Measurements from ENCODE around the gene SPAG6. TPM values are rescaled to one million over a fixed set of nuclear protein-coding genes. Genes with fewer than 3 reads are reported as not detected.

SPAG6 gene
- total and polyA plus RNA-seq, 2 of the 4 experiments (the other 2 are of a cell fraction), result not detected

DNA sequence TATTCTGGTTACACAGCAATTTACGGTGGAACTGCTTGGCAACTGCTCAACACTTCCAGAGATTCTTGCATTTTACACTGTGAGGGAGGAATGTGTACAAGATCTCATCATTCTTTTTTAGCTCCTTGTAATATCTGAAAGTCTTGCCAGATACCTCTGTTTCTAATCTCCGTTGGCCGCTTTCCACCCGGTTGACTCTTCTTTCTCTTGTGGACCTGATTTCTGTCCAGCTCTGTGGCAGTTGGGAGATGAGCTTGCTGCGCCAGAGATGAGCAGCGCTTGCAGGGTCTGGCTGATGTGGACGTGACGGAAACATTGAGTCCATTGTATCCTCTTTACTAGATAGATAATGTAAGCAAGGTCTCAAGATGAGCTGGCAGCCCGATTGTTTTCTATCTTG, 27.6 kb downstream of the SPAG6 start:
- no peaks in the 10 kb centered on the region for H3K4me1 ChIP-seq (ENCODE audit: control insufficient read depth, insufficient read depth, low read length)
- no peak overlapping the region for H2BK15ac ChIP-seq (ENCODE audit: low read depth, low read length)
- H3K9me1 ChIP-seq (ENCODE audit: insufficient read depth, low read length), result no peaks in the 10 kb centered on the region
- H3K56ac ChIP-seq (ENCODE audit: extremely low read depth, insufficient read depth, low read length), result no peak overlapping the region
- no peak overlapping the region for H2AK5ac ChIP-seq (ENCODE audit: low read depth, low read length)
- no peaks in the 10 kb centered on the region for H4K20me1 ChIP-seq (ENCODE audit: insufficient read depth, low read length)
- no peak for DNase-seq
- no peak overlapping the region for H2BK20ac ChIP-seq (ENCODE audit: low read depth, low read length)
- no peak overlapping the region for H3K4me3 ChIP-seq (ENCODE audit: insufficient read depth, low read depth, low read length)
- H2BK5ac ChIP-seq (ENCODE audit: low read depth, low read length, poor library complexity, severe bottlenecking), result no peak overlapping the region
- TF ChIP-seq CEBPB (IDR thresholded peaks at IDR 0.05; ENCODE audit: low read depth, low read length), result no peak
- no peak for TF ChIP-seq BHLHE40 (IDR thresholded peaks at IDR 0.05; ENCODE audit: low read depth, low read length)
- TF ChIP-seq RCOR1 (IDR thresholded peaks at IDR 0.05; ENCODE audit: insufficient replicate concordance, low read length), result no peak
- TF ChIP-seq SMC3 (IDR thresholded peaks at IDR 0.05; ENCODE audit: low read depth, low read length), result no peak
- no peak for TF ChIP-seq RFX5 (IDR thresholded peaks at IDR 0.05; ENCODE audit: low read depth, low read length)
- TF ChIP-seq RAD21 (IDR thresholded peaks at IDR 0.05; ENCODE audit: low read length), result no peak
- TF ChIP-seq MAZ (IDR thresholded peaks at IDR 0.05; ENCODE audit: borderline replicate concordance, low read depth, low read length), result no peak
- TF ChIP-seq CHD1 (IDR thresholded peaks at IDR 0.05; ENCODE audit: low read depth, low read length), result no peak
- TF ChIP-seq, protein P1, sequence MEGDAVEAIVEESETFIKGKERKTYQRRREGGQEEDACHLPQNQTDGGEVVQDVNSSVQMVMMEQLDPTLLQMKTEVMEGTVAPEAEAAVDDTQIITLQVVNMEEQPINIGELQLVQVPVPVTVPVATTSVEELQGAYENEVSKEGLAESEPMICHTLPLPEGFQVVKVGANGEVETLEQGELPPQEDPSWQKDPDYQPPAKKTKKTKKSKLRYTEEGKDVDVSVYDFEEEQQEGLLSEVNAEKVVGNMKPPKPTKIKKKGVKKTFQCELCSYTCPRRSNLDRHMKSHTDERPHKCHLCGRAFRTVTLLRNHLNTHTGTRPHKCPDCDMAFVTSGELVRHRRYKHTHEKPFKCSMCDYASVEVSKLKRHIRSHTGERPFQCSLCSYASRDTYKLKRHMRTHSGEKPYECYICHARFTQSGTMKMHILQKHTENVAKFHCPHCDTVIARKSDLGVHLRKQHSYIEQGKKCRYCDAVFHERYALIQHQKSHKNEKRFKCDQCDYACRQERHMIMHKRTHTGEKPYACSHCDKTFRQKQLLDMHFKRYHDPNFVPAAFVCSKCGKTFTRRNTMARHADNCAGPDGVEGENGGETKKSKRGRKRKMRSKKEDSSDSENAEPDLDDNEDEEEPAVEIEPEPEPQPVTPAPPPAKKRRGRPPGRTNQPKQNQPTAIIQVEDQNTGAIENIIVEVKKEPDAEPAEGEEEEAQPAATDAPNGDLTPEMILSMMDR (conservative IDR thresholded peaks at IDR 0.05; ENCODE audit: low read depth, low read length), result no peak
- TF ChIP-seq MXI1 (IDR thresholded peaks at IDR 0.05; ENCODE audit: borderline replicate concordance, low read depth, low read length), result no peak
- no peak for TF ChIP-seq MAFK (IDR thresholded peaks at IDR 0.05; ENCODE audit: low read depth, low read length)
- TF ChIP-seq, protein P2, sequence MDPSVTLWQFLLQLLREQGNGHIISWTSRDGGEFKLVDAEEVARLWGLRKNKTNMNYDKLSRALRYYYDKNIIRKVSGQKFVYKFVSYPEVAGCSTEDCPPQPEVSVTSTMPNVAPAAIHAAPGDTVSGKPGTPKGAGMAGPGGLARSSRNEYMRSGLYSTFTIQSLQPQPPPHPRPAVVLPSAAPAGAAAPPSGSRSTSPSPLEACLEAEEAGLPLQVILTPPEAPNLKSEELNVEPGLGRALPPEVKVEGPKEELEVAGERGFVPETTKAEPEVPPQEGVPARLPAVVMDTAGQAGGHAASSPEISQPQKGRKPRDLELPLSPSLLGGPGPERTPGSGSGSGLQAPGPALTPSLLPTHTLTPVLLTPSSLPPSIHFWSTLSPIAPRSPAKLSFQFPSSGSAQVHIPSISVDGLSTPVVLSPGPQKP (IDR thresholded peaks at IDR 0.05; ENCODE audit: borderline replicate concordance, low read depth, low read length), result no peak
- TF ChIP-seq NFE2L2 (IDR thresholded peaks at IDR 0.05; ENCODE audit: low read depth, low read length), result no peak
- TF ChIP-seq USF2 (IDR thresholded peaks at IDR 0.05; ENCODE audit: low read depth, low read length), result no peak
- no peak for TF ChIP-seq FOS (IDR thresholded peaks at IDR 0.05; ENCODE audit: low read depth, low read length)
- ATAC-seq (ENCODE audit: low read depth), result no peak
- H2BK120ac ChIP-seq (ENCODE audit: low read depth, low read length), result no peak overlapping the region
- H3K4ac ChIP-seq (ENCODE audit: low read depth, low read length), result no peak overlapping the region
- intact Hi-C loops (cut with micrococcal nuclease), result no loop called here
- H3K14ac ChIP-seq (replicated peaks; ENCODE audit: low read depth, low read length), result no peak overlapping the region
- no peak overlapping the region for H3K27ac ChIP-seq (ENCODE audit: insufficient read depth, low read length)
- H4K8ac ChIP-seq (ENCODE audit: low read depth in 2 of 2, low read length in 2 of 2), result no peak overlapping the region
- ChIA-PET CTCF (interaction anchor here (0.6 to 0.8 kb wide), 2 partner anchors 12 to 87 kb away, joined by 4 read pairs; no protein-coding TSS in a partner anchor), POLR2A (ENCODE audit: unreplicated experiment) (no interaction called here)
- no peaks in the 10 kb centered on the region for H3K9me3 ChIP-seq (ENCODE audit: control insufficient read depth, insufficient read depth, low read length)
- no TSS peak for BruUV-seq (replicated peaks)
- no peaks in the 10 kb centered on the region for H3K36me3 ChIP-seq (ENCODE audit: control insufficient read depth, insufficient read depth, low read length)
- H4K91ac ChIP-seq (ENCODE audit: insufficient read depth, low read depth, low read length), result no peak overlapping the region
- no peak overlapping the region for H3K9ac ChIP-seq (ENCODE audit: low read depth, low read length)
- in situ Hi-C loops (cut with MboI; ENCODE audit: low sequenced_read_pairs), result no loop called here
- no peak overlapping the region for H3K18ac ChIP-seq (ENCODE audit: low read depth, low read length)
- dilution Hi-C loops (cut with HindIII; ENCODE audit: low sequenced_read_pairs, unreplicated experiment), result no loop called here
- H3K79me1 ChIP-seq (ENCODE audit: low read depth in 1 of 2, low read length in 2 of 2), result no peaks in the 10 kb centered on the region
- no peak overlapping the region for H4K5ac ChIP-seq (ENCODE audit: low read depth, low read length)
- peaks cover 5% of the 10 kb centered on the region for H3K27me3 ChIP-seq (ENCODE audit: control insufficient read depth, insufficient read depth, low read length)
- no peak overlapping the region for H3K4me2 ChIP-seq (ENCODE audit: low read depth, low read length)
- no peak overlapping the region for H2AK9ac ChIP-seq (replicated peaks; ENCODE audit: low read depth, low read length, poor library complexity)
- WGBS, 2 experiments (ENCODE audit: extremely low coverage in 2 of 2, insufficient read length in 1 of 2), result no CpG with 5 or more reads among the region's 9 CpGs
- no peak overlapping the region for H3K23ac ChIP-seq (ENCODE audit: low read depth, low read length)
- no peak overlapping the region for H2AFZ ChIP-seq (replicated peaks; ENCODE audit: low read length, poor library complexity)
